Measurements from ENCODE around the gene PRIM2.
"Not testable (repeated sequence)": the region's sequence is repeated elsewhere in the genome, so short reads cannot be mapped to it uniquely, and the experiment has no call there.

DNA sequence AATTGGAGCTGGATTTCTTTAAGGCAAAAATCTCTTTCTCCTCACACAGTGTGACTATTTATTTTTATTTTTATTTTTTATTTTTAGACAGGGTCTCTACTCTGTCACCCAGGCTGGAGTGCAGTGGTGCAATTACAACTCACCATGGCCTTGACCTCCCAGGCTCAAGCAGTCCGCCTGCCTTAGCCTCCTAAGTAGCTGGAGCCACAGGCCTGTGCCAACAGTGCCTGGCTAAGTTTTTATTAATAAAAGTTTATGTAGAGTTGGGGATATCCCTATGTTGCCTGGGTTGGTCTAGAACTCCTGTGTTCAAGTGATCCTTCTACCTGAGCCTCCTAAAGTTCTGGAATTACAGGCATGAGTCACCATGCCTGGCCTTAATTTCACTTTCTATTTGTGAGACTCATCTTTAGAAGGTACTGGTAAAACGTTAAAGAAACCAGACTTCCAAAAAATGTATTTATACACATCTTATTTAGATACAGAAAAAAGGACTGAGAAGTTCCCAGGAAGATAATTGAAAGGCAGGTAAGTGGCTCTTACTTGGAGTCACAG lies 71.7 kb downstream of the PRIM2 start:
- TF ChIP-seq, protein P1, sequence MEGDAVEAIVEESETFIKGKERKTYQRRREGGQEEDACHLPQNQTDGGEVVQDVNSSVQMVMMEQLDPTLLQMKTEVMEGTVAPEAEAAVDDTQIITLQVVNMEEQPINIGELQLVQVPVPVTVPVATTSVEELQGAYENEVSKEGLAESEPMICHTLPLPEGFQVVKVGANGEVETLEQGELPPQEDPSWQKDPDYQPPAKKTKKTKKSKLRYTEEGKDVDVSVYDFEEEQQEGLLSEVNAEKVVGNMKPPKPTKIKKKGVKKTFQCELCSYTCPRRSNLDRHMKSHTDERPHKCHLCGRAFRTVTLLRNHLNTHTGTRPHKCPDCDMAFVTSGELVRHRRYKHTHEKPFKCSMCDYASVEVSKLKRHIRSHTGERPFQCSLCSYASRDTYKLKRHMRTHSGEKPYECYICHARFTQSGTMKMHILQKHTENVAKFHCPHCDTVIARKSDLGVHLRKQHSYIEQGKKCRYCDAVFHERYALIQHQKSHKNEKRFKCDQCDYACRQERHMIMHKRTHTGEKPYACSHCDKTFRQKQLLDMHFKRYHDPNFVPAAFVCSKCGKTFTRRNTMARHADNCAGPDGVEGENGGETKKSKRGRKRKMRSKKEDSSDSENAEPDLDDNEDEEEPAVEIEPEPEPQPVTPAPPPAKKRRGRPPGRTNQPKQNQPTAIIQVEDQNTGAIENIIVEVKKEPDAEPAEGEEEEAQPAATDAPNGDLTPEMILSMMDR (IDR thresholded peaks at IDR 0.05), result not testable (repeated sequence)
- not testable (repeated sequence) for TF ChIP-seq ZFX (IDR thresholded peaks at IDR 0.05; ENCODE audit: borderline replicate concordance)

Measured in 22Rv1 (cell line).